Caco-2 (cell line): ENCODE results near the gene GNL3L. TPM values are rescaled to one million over a fixed set of nuclear protein-coding genes. Genes with fewer than 3 reads are reported as not detected.
"Not testable (repeated sequence)": the region's sequence is repeated elsewhere in the genome, so short reads cannot be mapped to it uniquely, and the experiment has no call there.

Source experiments
- BruUV-seq: library from RNA; stranded (reverse); fragments of 400-500 nt; replicated peaks from 2 replicates; lab custom pipeline; 2021; lab: Mats Ljungman, UMichigan
- CTCF ChIA-PET: fragments of 300-600 bp; sonication (Branson Sonifier 250); formaldehyde crosslinking; loops from one replicate; lab custom pipeline; 2022; ENCODE audit warnings: antibody characterized with exemption; lab: Charles Lee
- POLR2A ChIA-PET: fragments of 300-600 bp; sonication (Branson Sonifier 250); formaldehyde crosslinking; loops from one replicate; lab custom pipeline; 2022; ENCODE audit warnings: antibody characterized with exemption; lab: Charles Lee
- DNase-seq, 2 experiments: peaks; one replicate each; pipeline versions ENCODE4 v3.0.0 to v3.0.0-alpha.2; 2020 to 2022
- H3K27me3 ChIP-seq: replicated peaks from 2 replicates; pipeline ENCODE4 v1.6.0; 2011; ENCODE audit warnings: low read length; ENCODE audit not compliant: control insufficient read depth, insufficient read depth
- H3K36me3 ChIP-seq: 2 replicates; pipeline ENCODE4 v1.5.1; 2011; ENCODE audit warnings: low read length; ENCODE audit not compliant: control insufficient read depth, insufficient read depth
- H3K4me1 ChIP-seq: fragments of 250-450 bp; sonication (Bioruptor Pico); 2 replicates; pipeline ENCODE4 v1.5.1; 2020; ENCODE audit warnings: mild to moderate bottlenecking
- H3K4me3 ChIP-seq: 2 replicates; pipeline ENCODE4 v1.5.1; 2011; ENCODE audit warnings: low read depth, mild to moderate bottlenecking, control low read depth, low read length
- H3K9me3 ChIP-seq: fragments of 250-450 bp; sonication (Bioruptor Pico); 2 replicates; pipeline ENCODE4 v1.5.1; 2020; ENCODE audit warnings: mild to moderate bottlenecking, moderate library complexity
- H3K27ac Mint-ChIP-seq: one replicate; pipeline ENCODE4 v1.8.0; 2022; ENCODE audit warnings: mixed read lengths; ENCODE audit not compliant: unreplicated experiment
- H3K27me3 Mint-ChIP-seq: one replicate; pipeline ENCODE4 v1.8.0; 2022; ENCODE audit warnings: mixed read lengths; ENCODE audit not compliant: insufficient read depth, unreplicated experiment
- H3K36me3 Mint-ChIP-seq: one replicate; pipeline ENCODE4 v1.8.0; 2022; ENCODE audit warnings: mild to moderate bottlenecking, mixed read lengths; ENCODE audit not compliant: insufficient read depth, unreplicated experiment
- H3K4me1 Mint-ChIP-seq: one replicate; pipeline ENCODE4 v1.8.0; 2022; ENCODE audit warnings: low read depth, mixed read lengths; ENCODE audit not compliant: unreplicated experiment
- H3K4me3 Mint-ChIP-seq: one replicate; pipeline ENCODE4 v1.8.0; 2022; ENCODE audit warnings: mild to moderate bottlenecking, moderate library complexity, mixed read lengths; ENCODE audit not compliant: unreplicated experiment
- H3K9me3 Mint-ChIP-seq: one replicate; pipeline ENCODE4 v1.8.0; 2022; ENCODE audit warnings: mixed read lengths; ENCODE audit not compliant: unreplicated experiment
- CTCF ChIP-seq, 2 experiments: fragments of 200-600 bp in 1 of 2; IDR thresholded peaks; 1 replicate in 1 of 2; 2 replicates in 1 of 2; pipeline versions ENCODE4 v1.5.1 to v1.8.0; 2011 to 2022; ENCODE audit warnings: antibody characterized with exemption in 1 of 2, control low read depth in 1 of 2, inconsistent platforms in 1 of 2, low read depth in 1 of 2, low read length in 1 of 2, mild to moderate bottlenecking in 1 of 2, moderate library complexity in 1 of 2; ENCODE audit not compliant: insufficient read depth in 1 of 2, severe bottlenecking in 1 of 2, unreplicated experiment in 1 of 2
- intact Hi-C: fragments of 100-400 bp; cut with micrococcal nuclease; formaldehyde crosslinking; loops from one replicate; pipeline ENCODE4 v1.10.0; 2022; ENCODE audit not compliant: unreplicated experiment
- total RNA-seq: library from RNA; stranded (reverse); gene quantifications from 2 replicates; pipeline ENCODE4 v1.2.3, GENCODE V29; 2022

Gene GNL3L
- total RNA-seq, 1 experiment from 2014 or later: 61.0 TPM

- ChIA-PET CTCF (interaction anchor here (0.6 kb wide), 1 partner anchor 48 kb away, joined by 5 read pairs; no protein-coding TSS in a partner anchor), POLR2A (no interaction called here)
- no peak for DNase-seq
- Mint-ChIP-seq H3K36me3 (no peaks in the 10 kb centered on the region), H3K9me3 (no peaks in the 10 kb centered on the region), H3K27me3 (no peaks in the 10 kb centered on the region), H3K4me3 (no peak overlapping the region), H3K27ac (no peak overlapping the region), H3K4me1 (no peaks in the 10 kb centered on the region)
- Histone ChIP-seq H3K36me3 (no peaks in the 10 kb centered on the region), H3K4me1 (peaks cover 4% of the 10 kb centered on the region; the same call in 1 of the 2 replicates), H3K27me3 (no peaks in the 10 kb centered on the region), H3K9me3 (no peaks in the 10 kb centered on the region), H3K4me3 (no peak overlapping the region)
- no TSS peak for BruUV-seq
- no peak for TF ChIP-seq CTCF (IDR thresholded peaks at IDR 0.05; ENCODE audit: insufficient read depth in 1 of 2, low read depth in 1 of 2, low read length in 1 of 2, severe bottlenecking in 1 of 2, unreplicated experiment in 1 of 2)
- intact Hi-C loops: no loop called here
Observed at GRCh38 chrX:54483946-54484345, 46.1 kb upstream of the GNL3L start.

- DNase-seq: no peak
- Histone ChIP-seq H3K36me3 (no peaks in the 10 kb centered on the region), H3K27me3 (no peaks in the 10 kb centered on the region), H3K4me3 (no peak overlapping the region), H3K9me3 (no peaks in the 10 kb centered on the region), H3K4me1 (no peaks in the 10 kb centered on the region)
- no TSS peak for BruUV-seq
- H3K27me3 Mint-ChIP-seq: no peaks in the 10 kb centered on the region
- no peak overlapping the region for H3K27ac Mint-ChIP-seq
- CTCF ChIA-PET: interaction anchor here (0.6 kb wide), 1 partner anchor 47 kb away, joined by 5 read pairs; no protein-coding TSS in a partner anchor
- intact Hi-C loops: loop anchor here (5.0 kb wide), 1 partner anchor 547 kb away; no protein-coding TSS in a partner anchor
- POLR2A ChIA-PET: no interaction called here
- H3K4me1 Mint-ChIP-seq: no peaks in the 10 kb centered on the region
- H3K4me3 Mint-ChIP-seq: no peak overlapping the region
- H3K9me3 Mint-ChIP-seq: no peaks in the 10 kb centered on the region
- no peaks in the 10 kb centered on the region for H3K36me3 Mint-ChIP-seq
- TF ChIP-seq CTCF (IDR thresholded peaks at IDR 0.05; ENCODE audit: insufficient read depth in 1 of 2, low read depth in 1 of 2, low read length in 1 of 2, severe bottlenecking in 1 of 2, unreplicated experiment in 1 of 2): no peak
Observed at GRCh38 chrX:54484666-54485065, 45.4 kb upstream of the GNL3L start.

DNA sequence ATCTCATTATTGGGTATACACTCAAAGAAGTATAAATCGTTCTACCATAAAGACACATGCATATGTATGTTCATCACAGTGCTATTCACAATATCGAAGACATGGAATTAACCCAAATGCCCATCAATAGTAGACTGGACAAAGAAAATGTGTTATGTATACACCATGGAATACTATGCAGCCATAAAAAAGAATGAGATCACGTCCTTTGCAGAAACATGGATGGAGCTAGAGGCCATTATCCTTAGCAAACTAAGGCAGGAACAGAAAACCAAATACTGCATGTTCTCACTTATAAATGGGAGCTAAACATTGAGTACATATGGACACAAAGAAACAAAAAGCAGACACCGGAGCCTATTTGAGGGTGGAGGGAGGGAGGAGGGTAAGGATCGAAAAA, 40.2 kb upstream of the GNL3L start:
- H3K4me3 Mint-ChIP-seq, DNase-seq, H3K4me1 Mint-ChIP-seq, H3K36me3 ChIP-seq, H3K27me3 ChIP-seq, H3K36me3 Mint-ChIP-seq, H3K9me3 ChIP-seq, H3K27me3 Mint-ChIP-seq, H3K9me3 Mint-ChIP-seq, H3K4me1 ChIP-seq, CTCF ChIA-PET, H3K27ac Mint-ChIP-seq, POLR2A ChIA-PET, BruUV-seq, H3K4me3 ChIP-seq: not testable (repeated sequence)
- intact Hi-C loops: loop anchor here (5.0 kb wide), 1 partner anchor 553 kb away; no protein-coding TSS in a partner anchor
